HG03520 (cell line): ENCODE measurements around the gene IBSP.

Experiments
- ATAC-seq: cut with Tn5 transposase; IDR thresholded peaks from one replicate; pipeline ENCODE4 v1.9.1; 2021; ENCODE audit warnings: mild to moderate bottlenecking, moderate library complexity; ENCODE audit not compliant: unreplicated experiment

Gene IBSP

GRCh38 chr4:87838205-87838604, 38.9 kb downstream of the IBSP start:
- ATAC-seq = no peak

- ATAC-seq = peak; percentile 64
Measured at GRCh38 chr4:87838890-87839591, 39.7 kb downstream of the IBSP start.

DNA sequence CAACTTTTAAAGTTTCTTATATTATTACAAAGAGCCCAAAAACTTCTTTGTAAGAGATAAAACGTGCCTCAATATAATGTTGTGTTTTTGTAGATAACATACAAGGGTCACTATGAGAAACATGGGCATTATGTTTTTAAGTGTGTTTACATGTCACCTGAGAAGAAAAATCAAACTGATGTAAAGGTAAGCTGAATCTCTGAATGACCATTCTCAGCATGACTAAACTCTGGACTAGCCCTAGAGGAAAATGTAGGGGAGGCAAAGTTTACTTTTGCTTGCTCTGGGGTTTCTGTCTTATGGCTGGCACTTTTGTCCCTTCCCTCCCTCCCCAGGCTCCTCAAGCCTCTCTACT, 40.2 kb downstream of the IBSP start:
- no peak for ATAC-seq

DNA sequence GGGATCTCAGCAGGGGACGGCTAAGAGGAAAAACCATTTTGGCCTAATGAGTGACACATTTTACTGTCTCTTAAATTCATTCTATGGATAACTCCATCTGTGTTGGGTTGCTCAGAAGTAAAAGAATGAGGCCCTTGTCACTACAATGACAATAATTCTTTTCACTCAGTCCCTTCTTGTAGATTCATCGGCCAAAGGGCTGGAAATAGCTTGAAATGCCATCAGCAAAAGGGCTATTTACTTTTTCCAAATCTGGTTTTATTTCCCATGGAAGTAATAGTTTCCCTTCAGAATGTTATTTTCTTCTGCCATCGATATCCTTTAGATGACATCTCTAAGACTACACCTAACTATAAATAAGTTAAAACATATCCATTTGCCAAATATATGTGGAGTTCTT, 40.8 kb downstream of the IBSP start:
- no peak for ATAC-seq

DNA sequence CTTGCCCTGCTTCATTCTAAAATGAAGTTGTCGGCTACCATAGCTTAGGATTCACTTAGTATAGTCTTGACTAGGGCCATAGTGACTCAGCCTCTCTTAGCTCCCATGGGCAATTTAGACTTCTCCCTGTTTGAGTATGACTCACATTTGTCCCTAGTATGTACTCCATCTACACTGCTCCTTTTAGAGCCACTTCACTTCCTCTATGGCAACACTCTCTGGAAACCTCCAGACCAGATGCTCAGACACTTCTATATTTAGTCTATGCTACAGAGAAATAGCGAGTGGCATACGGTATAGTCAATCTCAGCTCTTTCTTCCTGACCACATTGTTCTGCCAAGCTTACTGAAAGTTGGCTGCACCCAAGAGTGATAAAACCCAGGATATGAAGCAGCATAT, 44.6 kb downstream of the IBSP start:
- ATAC-seq = no peak

GRCh38 chr4:87844452-87844851, 45.1 kb downstream of the IBSP start:
- ATAC-seq = no peak

GRCh38 chr4:87846226-87846625, 46.9 kb downstream of the IBSP start:
- ATAC-seq = no peak

GRCh38 chr4:87848622-87849351, 49.4 kb downstream of the IBSP start:
- ATAC-seq = peak; percentile 86

DNA sequence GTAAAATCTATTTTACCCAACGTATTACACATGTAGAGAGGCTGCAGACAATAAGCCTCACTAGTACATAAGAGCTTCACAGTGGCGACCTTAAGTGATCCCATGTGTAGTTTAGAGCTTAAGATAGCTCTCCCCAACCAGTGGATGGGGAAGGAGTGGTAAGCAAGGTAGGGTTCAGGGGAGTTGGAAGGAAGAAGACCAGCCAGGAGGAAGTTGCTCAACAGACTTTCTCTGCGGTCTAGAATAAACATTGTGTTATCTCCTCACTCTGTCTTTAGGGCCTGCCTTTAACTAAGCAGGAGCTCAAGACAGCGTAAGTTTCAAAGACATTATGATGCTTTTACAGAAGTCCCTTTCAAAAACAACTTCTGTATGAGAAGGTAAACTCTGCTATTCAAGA, 50.3 kb downstream of the IBSP start:
- ATAC-seq = no peak

DNA sequence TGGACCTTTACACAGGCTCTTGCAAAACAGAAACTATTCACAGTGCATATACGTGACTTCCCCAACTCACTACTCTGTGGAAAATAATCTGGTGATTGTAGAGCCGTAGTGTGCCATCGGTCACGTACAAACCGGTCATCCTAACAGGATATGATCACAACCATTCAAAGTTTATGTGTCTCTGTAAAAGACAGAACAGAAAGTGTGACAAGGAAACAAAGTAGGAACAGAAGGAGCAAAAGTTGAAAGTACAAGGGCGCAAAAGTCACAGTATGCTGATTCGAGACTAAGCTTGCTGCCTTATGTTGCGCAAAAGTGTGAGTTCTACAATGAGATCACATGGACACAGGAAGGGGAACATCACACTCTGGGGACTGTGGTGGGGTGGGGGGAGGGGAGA, 52.0 kb downstream of the IBSP start:
- no peak for ATAC-seq

- no peak for ATAC-seq
Measured at GRCh38 chr4:87851953-87852352, 52.6 kb downstream of the IBSP start.

DNA sequence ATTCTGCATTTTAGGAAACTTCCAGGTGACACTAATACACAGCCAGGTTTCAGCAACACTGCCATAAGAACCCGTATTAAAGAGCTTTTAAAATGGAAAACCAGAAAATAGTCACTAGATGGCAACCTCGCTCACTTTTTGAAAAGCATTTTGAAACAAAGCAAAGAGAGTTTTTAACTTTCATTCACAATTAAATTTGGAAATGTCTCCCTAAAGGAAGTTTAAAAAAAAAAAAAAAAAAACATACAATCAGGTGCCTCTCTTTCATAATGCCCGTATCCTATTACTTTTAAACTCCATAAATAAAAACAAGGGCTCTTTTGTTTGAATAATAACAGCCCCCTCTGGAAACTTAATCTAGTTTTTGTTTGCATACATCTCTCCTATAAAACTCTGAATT, 53.8 kb downstream of the IBSP start:
- no peak for ATAC-seq

DNA sequence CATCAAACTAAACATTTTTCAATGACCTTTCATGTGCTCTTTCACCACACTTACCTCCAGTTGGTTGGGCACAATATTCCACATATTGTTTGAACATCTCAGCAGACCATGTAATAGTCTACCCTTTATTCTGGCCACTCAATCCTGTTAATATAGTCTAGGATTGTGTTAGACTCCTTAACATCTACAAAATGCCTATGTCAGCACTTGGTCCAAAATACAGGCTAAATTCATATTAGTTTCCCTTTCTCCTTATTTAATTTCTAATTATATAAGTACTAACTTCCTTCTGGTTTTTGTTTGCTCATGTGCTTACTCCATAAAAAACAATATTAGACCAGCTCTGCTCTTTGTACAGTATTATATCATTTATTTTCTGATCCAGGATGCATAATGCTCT, 54.5 kb downstream of the IBSP start:
- no peak for ATAC-seq

GRCh38 chr4:87855559-87855958, 56.2 kb downstream of the IBSP start:
- no peak for ATAC-seq

GRCh38 chr4:87856816-87857215, 57.5 kb downstream of the IBSP start:
- ATAC-seq = no peak

DNA sequence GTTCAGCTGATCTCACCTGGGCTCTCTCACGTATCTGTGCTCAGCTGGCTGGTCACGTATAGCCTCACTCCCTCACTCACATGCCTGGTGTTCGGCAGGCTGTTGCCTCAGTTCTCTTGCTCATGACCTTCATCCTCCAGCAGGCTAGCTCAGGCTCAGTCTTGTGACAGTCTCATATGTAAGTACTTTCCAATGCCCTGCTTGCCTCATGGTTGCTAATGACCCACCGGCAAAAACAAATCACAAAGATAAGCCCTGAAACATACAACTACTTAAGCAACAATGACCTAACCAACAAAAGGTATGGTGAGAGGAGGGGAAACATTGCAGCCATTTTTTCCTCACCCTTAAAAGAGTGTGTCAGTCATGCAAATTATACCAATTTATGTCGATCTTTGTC, 58.4 kb downstream of the IBSP start:
- no peak for ATAC-seq
